ENCODE data around the gene ANO1. TPM values are rescaled to one million over a fixed set of nuclear protein-coding genes. Genes with fewer than 3 reads are reported as not detected.

Gene ANO1
- total RNA-seq, 2 experiments from 2014 or later, result not detected

DNA sequence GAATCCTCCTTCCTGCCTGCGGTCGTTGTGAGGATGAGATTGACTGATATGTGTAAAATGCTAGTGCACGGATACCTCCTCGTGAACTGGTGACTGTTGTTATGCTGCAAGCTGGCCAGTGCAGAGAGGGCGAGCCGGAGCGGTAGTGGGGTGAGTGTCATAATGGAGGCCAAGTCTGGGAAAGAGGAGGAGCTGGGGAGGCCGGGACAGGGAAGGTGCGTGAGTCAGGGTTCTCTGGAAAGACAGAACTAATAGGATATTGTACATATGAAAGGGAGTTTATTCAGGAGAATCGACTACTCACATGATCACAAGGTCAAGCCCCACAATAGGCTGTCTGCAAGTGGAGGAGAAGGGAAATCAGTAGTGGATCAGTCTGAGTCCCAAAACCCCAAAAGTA, 68.2 kb downstream of the ANO1 start:
- no peak overlapping the region for H3K27ac Mint-ChIP-seq
- ChIA-PET CTCF (no interaction called here), POLR2A (no interaction called here)
- DNase-seq, result no peak
- H3K4me3 Mint-ChIP-seq, result no peak overlapping the region
- no peaks in the 10 kb centered on the region for H3K9me3 Mint-ChIP-seq
- H3K36me3 Mint-ChIP-seq, result no peaks in the 10 kb centered on the region
- H3K27me3 Mint-ChIP-seq, result peaks cover 32% of the 10 kb centered on the region
- intact Hi-C loops (cut with micrococcal nuclease), result no loop called here
- no peaks in the 10 kb centered on the region for H3K4me1 Mint-ChIP-seq (ENCODE audit: low read depth)

DNA sequence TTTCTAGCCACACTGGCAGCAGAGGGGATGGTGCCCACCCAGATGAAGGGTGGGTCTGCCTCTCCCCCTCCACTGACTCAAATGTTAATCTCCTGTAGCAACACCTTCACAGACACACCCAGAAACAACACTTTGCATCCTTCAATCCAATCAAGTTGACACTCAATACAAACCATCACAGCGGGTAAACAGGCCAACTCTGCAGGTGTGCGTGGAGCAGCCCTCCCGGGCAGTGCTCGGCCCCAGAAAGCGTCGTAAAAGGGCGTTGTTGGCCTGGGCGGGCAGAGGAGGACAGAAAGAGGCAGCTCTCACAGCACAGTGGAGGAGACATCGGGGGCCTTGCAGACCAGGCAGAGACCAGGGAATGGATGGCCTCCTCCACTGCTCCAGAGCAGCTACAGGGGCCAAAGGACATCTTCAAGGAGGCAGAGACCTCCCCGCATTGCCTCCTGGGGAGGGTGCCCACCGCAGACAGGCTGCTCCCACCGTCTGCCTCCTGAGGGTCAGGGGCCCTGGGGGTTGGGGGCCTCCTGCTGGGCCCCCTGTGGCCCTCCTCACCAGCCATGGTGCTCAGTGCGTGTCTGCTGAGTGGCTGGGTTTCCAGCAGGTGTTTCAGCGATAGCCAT, 68.9 kb downstream of the ANO1 start:
- DNase-seq, result no peak
- no peak overlapping the region for H3K4me3 Mint-ChIP-seq
- H3K27me3 Mint-ChIP-seq, result peaks cover 26% of the 10 kb centered on the region
- H3K36me3 Mint-ChIP-seq, result no peaks in the 10 kb centered on the region
- intact Hi-C loops (cut with micrococcal nuclease), result no loop called here
- H3K27ac Mint-ChIP-seq, result no peak overlapping the region
- CTCF ChIA-PET, result no interaction called here
- POLR2A ChIA-PET, result no interaction called here
- no peaks in the 10 kb centered on the region for H3K4me1 Mint-ChIP-seq (ENCODE audit: low read depth)
- no peaks in the 10 kb centered on the region for H3K9me3 Mint-ChIP-seq

- H3K36me3 Mint-ChIP-seq, result no peaks in the 10 kb centered on the region
- no peak overlapping the region for H3K27ac Mint-ChIP-seq
- H3K4me1 Mint-ChIP-seq (ENCODE audit: low read depth), result no peaks in the 10 kb centered on the region
- DNase-seq, result no peak
- intact Hi-C loops (cut with micrococcal nuclease), result no loop called here
- no peaks in the 10 kb centered on the region for H3K9me3 Mint-ChIP-seq
- H3K27me3 Mint-ChIP-seq, result peaks cover 23% of the 10 kb centered on the region
- CTCF ChIA-PET, result no interaction called here
- POLR2A ChIA-PET, result no interaction called here
- H3K4me3 Mint-ChIP-seq, result no peak overlapping the region
These were observed 69.6 kb downstream of the ANO1 start for GRCh38 chr11:70147668-70148067.

GRCh38 chr11:70151671-70152070, 73.6 kb downstream of the ANO1 start:
- H3K4me1 Mint-ChIP-seq (ENCODE audit: low read depth), result no peaks in the 10 kb centered on the region
- no peak for DNase-seq
- ChIA-PET POLR2A (no interaction called here), CTCF (no interaction called here)
- intact Hi-C loops (cut with micrococcal nuclease), result no loop called here
- no peaks in the 10 kb centered on the region for H3K9me3 Mint-ChIP-seq
- no peak overlapping the region for H3K4me3 Mint-ChIP-seq
- H3K27me3 Mint-ChIP-seq, result peaks cover 9% of the 10 kb centered on the region
- no peak overlapping the region for H3K27ac Mint-ChIP-seq
- no peaks in the 10 kb centered on the region for H3K36me3 Mint-ChIP-seq

DNA sequence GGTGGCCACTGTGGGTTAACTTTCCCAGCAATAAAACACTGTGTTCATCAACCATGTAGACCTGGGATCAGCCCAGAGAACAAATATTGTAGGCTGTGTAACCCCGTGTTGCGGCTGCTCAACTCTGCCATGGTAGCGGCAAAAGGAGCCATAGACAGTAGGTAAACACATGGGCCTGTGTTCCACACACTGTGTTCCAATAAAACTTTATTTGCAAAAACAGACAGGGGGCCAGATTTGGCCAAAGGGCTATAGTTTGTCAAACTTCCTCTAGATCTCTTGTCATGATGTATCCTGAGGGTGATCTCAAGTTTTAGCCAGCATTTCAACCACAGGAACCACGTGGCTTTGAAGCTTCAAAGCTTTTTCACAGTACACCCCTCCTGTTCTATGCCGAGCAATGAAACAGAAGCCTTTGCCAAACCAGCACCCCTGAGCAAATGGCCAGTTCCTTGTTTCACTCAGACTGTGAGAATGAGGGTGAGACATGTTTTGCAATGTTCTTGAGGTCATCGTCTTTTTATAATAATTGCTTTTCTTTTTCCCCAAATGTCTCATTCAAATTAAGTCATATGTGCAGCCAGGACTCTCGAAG, 75.1 kb downstream of the ANO1 start:
- ChIA-PET CTCF (no interaction called here), POLR2A (no interaction called here)
- no peaks in the 10 kb centered on the region for H3K4me1 Mint-ChIP-seq (ENCODE audit: low read depth)
- intact Hi-C loops (cut with micrococcal nuclease), result no loop called here
- no peak for DNase-seq
- no peak overlapping the region for H3K27ac Mint-ChIP-seq
- H3K9me3 Mint-ChIP-seq, result no peaks in the 10 kb centered on the region
- no peak overlapping the region for H3K4me3 Mint-ChIP-seq
- H3K27me3 Mint-ChIP-seq, result no peaks in the 10 kb centered on the region
- no peaks in the 10 kb centered on the region for H3K36me3 Mint-ChIP-seq

DNA sequence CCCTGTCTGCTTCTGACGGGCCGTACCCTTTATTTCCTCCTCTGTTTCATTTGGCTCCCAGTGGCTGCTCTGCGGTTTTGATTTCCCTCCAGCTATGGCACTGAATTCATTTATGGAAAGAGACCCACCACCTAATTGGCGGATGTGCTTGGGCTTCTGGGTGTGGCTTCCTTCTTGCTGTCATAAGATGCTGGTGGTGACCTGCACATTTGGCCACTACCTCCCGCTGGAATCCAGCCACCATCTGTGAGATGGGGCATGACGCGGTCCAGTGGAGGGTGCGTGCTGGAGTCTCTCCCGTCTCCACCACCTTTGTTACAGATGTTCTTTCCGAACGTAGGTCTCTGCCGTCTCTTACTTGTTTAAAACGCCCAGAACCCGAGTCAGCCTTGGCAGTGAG, 77.3 kb downstream of the ANO1 start:
- no peaks in the 10 kb centered on the region for H3K9me3 Mint-ChIP-seq
- H3K36me3 Mint-ChIP-seq, result no peaks in the 10 kb centered on the region
- POLR2A ChIA-PET, result no interaction called here
- H3K4me1 Mint-ChIP-seq (ENCODE audit: low read depth), result no peaks in the 10 kb centered on the region
- H3K4me3 Mint-ChIP-seq, result no peak overlapping the region
- no peak for DNase-seq
- intact Hi-C loops (cut with micrococcal nuclease), result no loop called here
- no peaks in the 10 kb centered on the region for H3K27me3 Mint-ChIP-seq
- CTCF ChIA-PET, result no interaction called here
- H3K27ac Mint-ChIP-seq, result no peak overlapping the region

- CTCF ChIA-PET, result no interaction called here
- intact Hi-C loops (cut with micrococcal nuclease), result no loop called here
- no peaks in the 10 kb centered on the region for H3K36me3 Mint-ChIP-seq
- H3K27ac Mint-ChIP-seq, result no peak overlapping the region
- H3K9me3 Mint-ChIP-seq, result no peaks in the 10 kb centered on the region
- H3K4me3 Mint-ChIP-seq, result no peak overlapping the region
- no peak for DNase-seq
- no peaks in the 10 kb centered on the region for H3K4me1 Mint-ChIP-seq (ENCODE audit: low read depth)
- peaks cover 2% of the 10 kb centered on the region for H3K27me3 Mint-ChIP-seq
- POLR2A ChIA-PET, result no interaction called here
These were observed 78.3 kb downstream of the ANO1 start for GRCh38 chr11:70156291-70157037.

- intact Hi-C loops (cut with micrococcal nuclease), result no loop called here
- ChIA-PET CTCF (interaction anchor here (1.3 kb wide), 1 partner anchor 15 kb away, joined by 3 read pairs; no protein-coding TSS in a partner anchor), POLR2A (no interaction called here)
- Mint-ChIP-seq H3K9me3 (no peaks in the 10 kb centered on the region), H3K27me3 (peaks cover 2% of the 10 kb centered on the region), H3K36me3 (no peaks in the 10 kb centered on the region), H3K4me1 (ENCODE audit: low read depth) (no peaks in the 10 kb centered on the region), H3K27ac (no peak overlapping the region), H3K4me3 (no peak overlapping the region)
- DNase-seq, result no peak
These were observed 80.1 kb downstream of the ANO1 start for GRCh38 chr11:70158201-70158600.

DNA sequence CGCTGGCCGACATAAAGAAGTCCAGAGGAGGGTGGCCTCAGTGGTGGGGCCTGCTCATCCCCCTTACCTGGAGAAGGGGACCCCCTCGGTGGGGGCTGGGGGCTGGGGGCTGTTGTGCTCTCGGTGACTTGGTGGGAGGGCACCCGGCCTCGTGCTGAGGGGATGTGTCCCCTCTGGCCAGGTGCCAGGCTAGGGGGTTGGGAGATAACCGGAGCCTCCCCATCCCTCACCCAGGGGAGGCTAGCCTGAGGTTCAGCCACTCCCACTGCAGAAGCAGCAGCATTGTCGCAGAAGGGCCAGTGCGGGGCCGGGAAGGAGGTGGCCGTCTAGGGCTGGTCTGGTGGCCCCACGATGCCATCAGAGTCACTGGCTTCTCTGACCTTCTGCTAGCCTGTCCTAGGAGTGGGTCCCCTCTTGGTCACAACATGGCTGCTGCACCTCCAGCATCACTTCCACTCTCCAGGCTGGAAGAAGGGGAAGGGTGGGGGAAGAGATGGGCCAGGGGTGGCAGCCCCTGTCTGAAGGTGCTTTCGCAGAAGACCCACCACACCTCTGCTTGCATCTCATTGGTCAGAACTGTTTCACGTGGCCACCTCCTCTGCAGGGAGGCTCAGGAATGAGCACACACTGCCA, 80.8 kb downstream of the ANO1 start:
- no peak for DNase-seq
- H3K4me3 Mint-ChIP-seq, result no peak overlapping the region
- CTCF ChIA-PET, result no interaction called here
- no peaks in the 10 kb centered on the region for H3K4me1 Mint-ChIP-seq (ENCODE audit: low read depth)
- POLR2A ChIA-PET, result no interaction called here
- intact Hi-C loops (cut with micrococcal nuclease), result no loop called here
- H3K9me3 Mint-ChIP-seq, result no peaks in the 10 kb centered on the region
- H3K27ac Mint-ChIP-seq, result no peak overlapping the region
- H3K27me3 Mint-ChIP-seq, result peaks cover 2% of the 10 kb centered on the region
- H3K36me3 Mint-ChIP-seq, result no peaks in the 10 kb centered on the region

DNA sequence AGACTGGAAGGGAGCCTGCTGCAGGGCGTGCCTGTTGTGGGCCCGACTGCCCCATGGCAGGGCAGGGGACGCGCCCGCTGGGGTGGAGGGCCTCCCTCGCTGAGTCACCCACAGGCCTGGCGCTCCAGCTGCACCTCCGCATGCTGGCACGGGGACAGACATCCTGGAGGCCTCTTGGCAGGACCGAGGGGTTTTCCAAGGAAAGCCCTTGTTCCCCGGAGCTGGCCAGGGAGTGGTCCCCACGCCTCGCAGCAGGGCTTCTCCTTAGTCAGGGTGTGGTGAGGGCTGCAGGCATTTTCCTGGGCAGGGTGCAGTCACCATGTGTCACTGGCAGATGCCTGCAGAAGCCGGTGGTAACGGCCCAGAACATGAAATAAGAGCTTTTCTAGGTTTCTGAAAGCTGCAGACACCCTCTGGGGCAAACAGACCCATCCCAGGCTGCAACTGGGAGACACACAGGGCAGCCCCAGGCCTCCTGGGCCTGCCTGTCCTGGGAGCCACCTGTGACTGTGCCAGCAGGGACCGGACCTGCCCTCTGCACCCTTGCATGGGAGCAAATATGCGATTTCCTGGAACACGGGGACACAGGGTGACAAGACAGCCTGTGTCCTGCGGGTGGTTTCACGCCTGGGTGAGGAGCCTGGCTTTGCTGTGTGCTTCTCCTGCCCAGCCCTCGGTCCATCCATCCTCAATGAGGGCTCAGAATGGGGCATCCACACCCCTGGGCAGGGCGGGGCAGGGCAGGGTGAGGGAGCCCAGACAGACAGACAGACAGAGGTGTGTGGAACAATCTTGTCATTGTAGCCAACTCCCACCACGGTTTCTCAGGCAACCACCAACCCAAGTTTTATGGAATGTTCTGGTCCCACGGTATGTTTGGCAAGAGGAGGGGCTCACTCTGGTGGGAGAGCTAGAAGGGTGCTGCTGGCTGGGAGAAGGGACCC, 81.8 kb downstream of the ANO1 start:
- Mint-ChIP-seq H3K4me1 (ENCODE audit: low read depth) (no peaks in the 10 kb centered on the region), H3K36me3 (no peaks in the 10 kb centered on the region), H3K9me3 (no peaks in the 10 kb centered on the region), H3K27me3 (peaks cover 2% of the 10 kb centered on the region), H3K4me3 (no peak overlapping the region), H3K27ac (no peak overlapping the region)
- intact Hi-C loops (cut with micrococcal nuclease), result no loop called here
- DNase-seq, result no peak
- ChIA-PET CTCF (no interaction called here), POLR2A (no interaction called here)

- H3K36me3 Mint-ChIP-seq, result no peaks in the 10 kb centered on the region
- H3K4me3 Mint-ChIP-seq, result no peak overlapping the region
- no peaks in the 10 kb centered on the region for H3K9me3 Mint-ChIP-seq
- POLR2A ChIA-PET, result no interaction called here
- H3K4me1 Mint-ChIP-seq (ENCODE audit: low read depth), result no peaks in the 10 kb centered on the region
- H3K27me3 Mint-ChIP-seq, result peaks cover 2% of the 10 kb centered on the region
- CTCF ChIA-PET, result no interaction called here
- intact Hi-C loops (cut with micrococcal nuclease), result no loop called here
- no peak overlapping the region for H3K27ac Mint-ChIP-seq
- DNase-seq, result no peak
These were observed 83.0 kb downstream of the ANO1 start for GRCh38 chr11:70161043-70161625.

GRCh38 chr11:70164705-70165104, 86.6 kb downstream of the ANO1 start:
- POLR2A ChIA-PET, result no interaction called here
- intact Hi-C loops (cut with micrococcal nuclease), result no loop called here
- no peaks in the 10 kb centered on the region for H3K9me3 Mint-ChIP-seq
- H3K4me1 Mint-ChIP-seq (ENCODE audit: low read depth), result no peaks in the 10 kb centered on the region
- CTCF ChIA-PET, result no interaction called here
- H3K27ac Mint-ChIP-seq, result no peak overlapping the region
- DNase-seq, result no peak
- no peak overlapping the region for H3K4me3 Mint-ChIP-seq
- peaks cover 8% of the 10 kb centered on the region for H3K27me3 Mint-ChIP-seq
- H3K36me3 Mint-ChIP-seq, result no peaks in the 10 kb centered on the region

All from activated CD4-positive, alpha-beta memory T cell treated with anti-CD3 and anti-CD28 coated beads for 36 hours (primary cell).